KG1 (cell line): Measurements from ENCODE around the gene RHO.
"Not testable (repeated sequence)": the region's sequence is repeated elsewhere in the genome, so short reads cannot be mapped to it uniquely, and the experiment has no call there.

Experiments used
- DNase-seq: peaks from one replicate; lab custom pipeline; 2025; lab: John Stamatoyannopoulos, UW

RHO gene

GRCh38 chr3:129528589-129529100 is at the start of gene RHO:
Gene RHO, plus strand, starts transcription at chr3:129528639. Its CDS starts 95 bp downstream, at chr3:129528734.
- DNase-seq: no peak

- not testable (repeated sequence) for DNase-seq
Measured at GRCh38 chr3:129481225-129481765, 47.1 kb upstream of the RHO start.

DNA sequence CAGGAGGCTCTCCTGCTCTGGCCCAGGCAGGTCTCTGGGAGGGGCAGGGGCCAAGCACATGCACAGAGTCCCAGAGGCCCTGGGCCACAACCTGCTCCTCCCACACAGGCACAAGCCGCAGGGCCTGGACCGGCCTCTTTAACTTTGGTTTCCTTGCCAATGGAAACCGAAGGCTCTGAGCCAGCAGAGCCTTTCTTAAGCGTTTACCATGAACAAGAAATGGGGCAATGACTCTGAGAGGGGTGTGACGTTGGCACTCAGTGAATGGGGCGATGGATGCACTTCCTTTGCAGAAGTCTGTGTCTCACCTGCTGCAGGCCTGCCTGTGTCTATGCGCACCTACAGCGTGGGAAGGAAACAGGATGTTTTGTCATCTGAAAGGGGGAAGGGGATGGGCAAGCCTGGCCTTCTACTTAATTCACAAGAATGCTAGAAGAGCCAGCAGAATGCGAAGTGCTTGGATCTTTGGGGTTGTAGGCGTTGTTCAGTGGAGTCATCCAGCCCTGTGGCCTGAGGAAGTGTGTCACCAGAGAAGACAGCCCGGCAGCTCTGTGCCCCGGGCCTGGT is 46.6 kb upstream of the RHO start:
- no peak for DNase-seq

DNA sequence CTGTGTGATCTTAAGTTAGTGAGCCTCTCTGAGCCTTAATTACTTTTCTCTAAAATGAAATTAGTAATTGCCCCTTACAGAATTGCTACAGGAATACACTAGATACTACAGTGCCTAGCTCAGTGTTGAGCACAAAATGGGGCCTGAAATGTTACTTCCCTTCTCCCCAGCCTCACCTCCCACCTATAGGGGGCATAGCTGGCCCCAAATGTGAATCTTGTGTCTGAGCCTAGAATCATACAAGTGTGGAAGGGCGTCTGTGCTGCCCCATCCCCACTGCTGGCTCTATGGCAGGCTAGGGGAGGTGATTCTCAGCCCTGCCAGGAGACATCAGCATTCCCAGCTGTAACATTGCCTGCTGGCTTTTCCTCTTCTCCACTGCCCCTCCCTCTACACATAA is 45.7 kb upstream of the RHO start:
- DNase-seq: no peak

DNA sequence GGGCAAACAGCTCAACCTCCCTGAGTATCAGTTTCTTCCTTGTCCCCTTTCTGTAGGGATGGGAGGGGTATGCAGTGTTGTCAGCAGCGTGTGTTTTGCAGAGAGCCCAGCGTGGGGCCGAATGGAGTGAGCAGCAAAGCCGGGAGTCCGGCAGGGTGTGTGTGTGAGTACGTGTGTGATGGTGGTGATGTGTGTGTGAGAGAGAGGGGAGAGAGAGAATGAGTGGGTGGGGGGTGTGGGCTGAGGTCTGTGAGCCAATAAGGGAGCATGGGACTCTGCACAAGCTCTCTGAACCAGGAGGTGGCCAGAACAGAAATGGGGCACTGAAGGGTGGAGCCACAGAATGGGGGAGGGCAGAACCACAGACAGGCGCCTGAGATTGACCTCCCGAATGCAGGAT is 44.6 kb upstream of the RHO start:
- no peak for DNase-seq

GRCh38 chr3:129485146-129485545 is 43.3 kb upstream of the RHO start:
- DNase-seq: not testable (repeated sequence)

- no peak for DNase-seq
Measured at GRCh38 chr3:129485721-129486663, 42.4 kb upstream of the RHO start.

DNA sequence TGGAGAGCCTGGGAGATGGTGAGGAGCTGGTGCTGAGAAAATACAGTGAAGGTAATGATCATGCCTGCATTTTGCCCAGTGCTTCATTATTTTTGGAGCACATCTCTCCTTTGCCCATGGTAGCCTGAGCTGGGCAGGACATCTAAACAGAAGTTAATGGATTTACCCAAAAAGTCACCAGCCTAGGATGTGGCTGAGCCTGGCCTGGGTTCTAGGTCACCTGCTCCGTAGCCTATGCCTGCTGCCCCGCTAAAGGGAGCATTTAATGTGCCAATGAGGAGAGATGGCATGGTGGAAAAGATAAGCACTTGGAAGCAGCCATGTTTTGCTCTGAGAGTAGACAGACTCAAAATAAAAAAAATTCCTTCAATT is 41.8 kb upstream of the RHO start:
- no peak for DNase-seq

- no peak for DNase-seq
Measured at GRCh38 chr3:129487183-129487867, 41.1 kb upstream of the RHO start.

- DNase-seq: not testable (repeated sequence)
Measured at GRCh38 chr3:129487868-129488335, 40.5 kb upstream of the RHO start.

GRCh38 chr3:129489258-129489657 is 39.2 kb upstream of the RHO start:
- DNase-seq: not testable (repeated sequence)

DNA sequence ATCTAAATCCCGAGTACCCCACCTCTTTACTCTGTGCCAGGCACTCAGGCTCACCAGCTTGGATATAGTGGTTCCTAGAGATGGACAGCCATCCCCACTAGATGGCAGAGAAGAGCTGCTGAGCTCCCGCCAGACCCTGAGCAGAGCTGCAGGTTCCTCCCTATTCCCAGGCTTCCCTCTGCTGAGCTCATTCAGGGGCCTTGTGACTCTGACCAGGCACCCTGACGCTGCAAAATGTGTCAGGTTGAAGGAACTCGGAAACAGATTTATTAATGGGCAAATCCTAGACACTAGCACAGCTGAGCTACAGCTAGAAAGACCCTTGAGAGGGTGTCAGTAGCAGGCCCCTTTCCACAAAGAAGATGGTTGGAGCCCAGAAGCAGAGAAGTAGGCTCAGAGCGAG is 38.2 kb upstream of the RHO start:
- peak; percentile 27 for DNase-seq

DNA sequence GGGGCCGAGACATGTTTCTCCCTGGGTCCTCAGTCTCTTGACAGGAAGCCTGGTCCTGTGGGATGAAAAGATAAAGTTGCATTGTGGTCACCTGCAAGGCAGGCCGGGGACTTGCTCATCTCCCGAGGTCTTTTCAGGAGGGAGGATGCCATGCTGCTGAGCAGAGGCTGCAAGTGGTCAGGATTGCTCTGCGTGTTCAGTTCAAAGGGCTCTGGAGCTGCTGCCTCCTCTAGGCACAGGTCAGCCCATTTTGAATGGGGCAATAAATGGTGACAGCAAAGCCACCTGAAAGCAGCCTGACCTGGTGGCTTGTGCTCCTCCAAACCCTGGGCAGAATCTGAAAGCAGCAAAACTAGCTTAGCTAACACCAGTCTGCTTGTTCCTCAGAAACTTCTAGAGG is 37.4 kb upstream of the RHO start:
- DNase-seq: not testable (repeated sequence)

DNA sequence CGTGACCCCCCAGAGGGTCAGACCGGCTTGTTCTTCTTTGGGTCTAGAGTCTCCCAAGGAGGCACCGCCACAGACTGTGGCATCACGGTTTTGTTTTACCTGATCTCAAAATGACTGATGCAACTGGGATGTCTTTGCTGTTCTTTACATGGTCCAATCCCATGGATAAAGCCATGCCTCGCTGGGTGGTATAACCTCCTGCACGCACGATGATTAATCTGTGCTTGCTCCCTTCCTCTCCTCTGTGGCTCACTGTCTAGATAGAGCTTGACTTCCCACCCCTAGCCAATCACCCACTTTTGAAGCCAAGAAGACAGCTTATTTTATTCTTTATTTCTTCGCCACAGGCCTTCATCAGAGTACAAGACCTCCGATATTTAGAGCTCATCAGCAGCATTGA is 36.6 kb upstream of the RHO start:
- no peak for DNase-seq

DNA sequence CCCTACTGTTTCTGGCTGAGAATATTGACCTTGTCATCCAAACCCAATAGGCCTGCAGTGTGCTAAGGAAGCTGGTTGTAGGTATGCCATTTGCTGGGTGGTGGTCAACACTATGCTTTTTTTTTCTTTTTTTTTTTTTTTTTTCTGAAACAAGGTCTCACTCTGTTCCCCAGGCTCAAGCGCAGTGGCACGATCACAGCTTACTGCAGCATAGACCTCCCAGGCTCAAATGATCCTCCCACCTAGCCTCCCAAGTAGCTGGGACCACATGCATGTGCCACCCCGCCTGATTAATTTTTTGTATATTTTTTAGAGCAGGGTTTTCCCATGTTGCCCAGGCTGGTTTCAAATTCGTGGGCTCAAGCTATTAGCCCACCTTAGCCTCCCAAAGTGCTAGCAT is 35.7 kb upstream of the RHO start:
- DNase-seq: no peak

GRCh38 chr3:129493206-129493605 is 35.2 kb upstream of the RHO start:
- no peak for DNase-seq

DNA sequence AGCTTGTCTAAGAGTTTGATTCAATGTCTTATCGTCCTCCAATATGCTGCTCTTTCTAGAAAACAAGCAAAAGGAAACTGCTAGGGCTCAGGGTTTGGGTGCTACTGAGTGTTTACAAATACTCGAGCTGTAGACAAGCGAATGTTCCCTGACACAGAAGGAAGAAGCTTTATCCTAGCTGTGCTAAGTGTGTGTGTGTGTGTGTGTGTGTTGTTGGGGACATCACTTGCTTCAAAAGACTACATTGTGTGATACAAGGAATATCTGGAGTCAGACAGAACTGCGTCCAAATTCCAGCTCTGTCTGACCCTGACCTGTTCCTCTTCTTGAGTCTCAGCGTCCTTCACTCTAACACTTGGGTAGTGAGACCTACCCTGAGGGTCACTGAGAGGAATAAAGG is 33.9 kb upstream of the RHO start:
- DNase-seq: not testable (repeated sequence)

DNA sequence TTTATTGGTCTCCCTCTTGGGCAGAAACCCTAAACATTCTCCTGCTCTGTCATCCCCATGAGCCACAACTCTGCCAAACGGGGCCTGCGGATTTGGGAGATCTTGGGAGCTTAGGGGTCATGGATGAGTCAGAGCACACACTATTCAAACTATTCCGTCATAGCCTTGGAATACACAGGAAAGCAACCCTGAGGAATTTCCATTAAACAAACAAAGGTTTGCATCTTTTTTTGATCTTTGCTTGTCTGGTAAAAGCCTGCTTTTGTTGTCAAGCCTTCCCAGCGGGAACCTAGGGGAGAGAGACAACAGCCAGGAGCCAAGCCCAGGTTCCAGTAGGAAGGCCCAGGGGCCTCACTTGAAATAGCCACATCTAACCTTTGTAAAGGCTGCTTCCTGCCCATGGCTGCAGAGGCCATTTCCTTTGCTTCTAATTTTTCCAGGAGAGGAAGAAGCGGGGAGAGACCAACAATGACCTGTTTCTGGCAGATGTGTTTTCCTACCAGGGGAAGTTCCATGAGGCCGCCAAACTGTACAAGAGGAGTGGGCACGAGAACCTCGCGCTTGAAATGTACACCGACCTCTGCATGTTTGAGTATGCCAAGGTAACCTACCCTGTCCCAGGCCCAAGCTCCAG is 33.3 kb upstream of the RHO start:
- not testable (repeated sequence) for DNase-seq

- DNase-seq: not testable (repeated sequence)
Measured at GRCh38 chr3:129497876-129498275, 30.6 kb upstream of the RHO start.

GRCh38 chr3:129498603-129499488 is 29.6 kb upstream of the RHO start:
- DNase-seq: not testable (repeated sequence)
